SKM-1 (cell line): Measurements from ENCODE around the gene CPPED1.
A peak's percentile ranks its signal among the peaks of the same experiment; 100 is the strongest.
"Not testable (repeated sequence)": the region's sequence is repeated elsewhere in the genome, so short reads cannot be mapped to it uniquely, and the experiment has no call there.

ENCODE experiments used
- DNase-seq: peaks from one replicate; lab custom pipeline; 2025; ENCODE audit not compliant: unreplicated experiment; lab: John Stamatoyannopoulos, UW

Gene CPPED1

DNA sequence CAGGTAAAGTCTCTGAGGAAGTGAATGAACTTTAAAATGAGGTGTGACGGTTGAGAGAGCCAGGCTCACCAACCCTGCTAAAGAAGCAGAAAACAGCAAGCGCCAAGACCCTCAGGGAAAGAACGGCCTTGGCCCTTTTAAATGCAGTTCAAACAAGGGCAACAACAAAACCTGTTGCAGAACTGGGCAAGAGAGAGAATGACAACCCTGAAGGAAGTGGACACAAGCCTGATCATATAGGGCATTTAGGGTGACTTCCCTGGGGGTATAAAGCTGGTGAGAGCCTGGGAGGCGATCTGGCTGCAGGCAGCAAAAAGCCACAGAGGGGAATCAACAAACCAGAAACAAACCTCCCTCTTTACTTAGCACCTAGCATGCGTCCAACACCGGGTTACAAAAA lies 1.0 kb downstream of the CPPED1 start:
- DNase-seq = no peak

DNA sequence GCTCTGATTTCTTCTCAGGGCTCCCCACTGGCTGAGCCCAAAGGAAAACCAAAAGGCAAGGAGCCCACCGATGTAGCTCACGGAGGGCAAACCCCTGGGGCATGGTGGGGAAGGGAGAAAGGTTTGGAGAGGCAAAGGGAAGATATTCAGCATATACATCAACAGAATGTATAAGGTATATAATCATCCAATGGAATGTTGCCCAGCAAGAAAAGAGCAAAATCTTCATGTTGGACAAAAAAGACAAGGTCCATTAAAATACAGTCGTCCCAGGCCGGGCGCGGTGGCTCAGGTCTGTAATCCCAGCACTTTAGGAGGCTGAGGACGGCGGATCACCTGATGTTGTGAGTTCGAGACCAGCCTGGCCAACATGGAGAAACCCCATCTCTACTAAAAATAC lies 1.6 kb downstream of the CPPED1 start:
- DNase-seq = no peak

DNA sequence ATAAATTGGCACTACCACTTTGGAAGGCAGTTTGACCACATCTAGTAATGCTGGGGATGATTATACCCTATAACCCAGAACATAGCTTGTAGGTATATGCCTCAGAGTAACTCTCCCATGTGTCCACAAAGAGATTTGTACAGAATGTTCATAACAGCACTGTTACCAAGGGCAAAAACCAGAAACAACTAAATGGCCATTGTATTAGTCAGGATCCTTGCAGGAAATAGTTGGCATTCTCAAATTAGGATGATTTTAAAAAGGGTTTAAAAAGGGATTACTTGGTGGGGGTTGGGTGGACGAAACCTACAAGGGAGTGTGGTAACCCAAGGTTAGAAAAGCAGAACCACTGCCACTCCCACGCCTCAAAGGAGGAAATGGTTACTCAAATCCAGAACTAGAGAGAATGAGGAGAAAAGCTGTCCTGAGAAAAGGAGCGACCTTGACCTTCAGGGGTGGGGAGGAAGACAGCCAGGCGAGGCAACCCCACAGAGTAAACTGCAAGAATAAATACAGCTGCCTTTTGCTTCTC lies 2.1 kb downstream of the CPPED1 start:
- DNase-seq = peak; percentile 87

DNA sequence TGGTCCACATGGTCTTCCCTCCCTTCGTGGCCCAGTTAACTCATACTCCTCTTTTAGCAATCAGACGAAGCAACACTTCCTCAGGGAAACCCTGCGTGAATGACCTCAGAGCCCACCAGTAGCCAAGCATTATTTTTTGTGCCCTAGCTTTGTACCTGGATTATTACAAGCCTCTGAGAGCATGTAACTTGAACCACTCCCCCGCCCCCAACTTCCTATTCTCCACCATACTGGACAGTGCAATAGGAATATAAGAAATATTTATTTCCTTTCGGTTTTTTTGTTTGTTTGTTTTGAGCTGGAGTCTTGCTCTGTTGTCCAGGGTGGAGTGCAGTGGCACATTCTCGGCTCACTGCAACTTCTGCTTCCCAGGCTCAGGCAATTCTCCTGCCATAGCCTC lies 2.9 kb downstream of the CPPED1 start:
- no peak for DNase-seq

DNA sequence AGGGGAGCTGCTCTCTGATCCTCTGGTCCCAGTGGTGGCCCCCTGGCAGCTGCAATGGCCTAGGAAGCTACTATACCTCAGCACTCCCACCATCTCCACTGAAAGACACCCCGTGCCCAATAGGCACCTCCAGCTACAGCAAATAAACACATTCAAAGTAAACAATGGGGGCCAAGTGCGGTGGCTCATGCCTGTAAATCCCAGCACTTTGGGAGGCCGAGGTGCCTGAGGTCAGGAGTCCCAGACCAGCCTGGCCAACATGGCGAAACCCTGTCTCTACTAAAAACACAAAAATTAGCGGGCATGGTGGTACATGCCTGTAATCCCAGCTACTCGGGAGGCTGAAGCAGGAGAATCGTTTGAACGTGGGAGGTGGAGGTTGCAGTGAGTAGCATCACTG lies 3.7 kb downstream of the CPPED1 start:
- not testable (repeated sequence) for DNase-seq

DNA sequence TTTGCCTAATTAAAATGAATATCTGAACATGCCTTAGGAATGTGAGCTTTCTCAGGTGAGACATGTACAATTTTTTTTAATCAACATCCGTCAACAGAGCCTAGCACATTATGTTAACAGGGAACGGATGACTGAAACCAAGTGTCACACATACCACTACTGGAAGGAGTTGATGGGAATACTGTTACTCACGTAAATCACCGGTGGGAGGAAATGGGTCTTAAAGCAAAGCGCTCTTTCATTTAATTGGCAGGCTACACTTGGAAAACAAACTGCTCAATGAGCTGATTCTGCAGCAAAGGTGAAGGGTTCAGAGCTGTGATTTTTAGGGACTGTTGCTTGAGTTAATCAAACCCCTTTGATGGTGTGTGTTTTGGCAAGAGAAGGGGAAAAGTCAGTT lies 4.8 kb downstream of the CPPED1 start:
- no peak for DNase-seq

DNA sequence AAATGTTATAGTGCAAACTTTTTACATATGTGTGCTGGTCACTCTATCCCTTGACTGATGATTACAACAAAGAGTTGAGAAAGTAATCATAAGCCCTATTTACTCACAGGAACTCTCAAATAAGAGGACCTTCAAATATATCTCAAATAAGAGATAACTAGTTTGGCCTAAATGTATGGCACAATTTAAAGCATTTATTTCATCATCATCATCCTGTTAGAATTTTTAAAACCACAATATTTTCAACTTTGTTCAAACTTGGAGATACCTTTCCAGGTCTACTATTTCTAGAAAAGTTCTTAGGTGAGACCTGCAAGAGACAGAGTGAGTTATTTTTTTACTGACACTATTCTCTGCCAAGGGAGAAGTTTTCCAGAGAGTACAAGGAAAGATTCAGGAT lies 5.5 kb downstream of the CPPED1 start:
- no peak for DNase-seq

DNA sequence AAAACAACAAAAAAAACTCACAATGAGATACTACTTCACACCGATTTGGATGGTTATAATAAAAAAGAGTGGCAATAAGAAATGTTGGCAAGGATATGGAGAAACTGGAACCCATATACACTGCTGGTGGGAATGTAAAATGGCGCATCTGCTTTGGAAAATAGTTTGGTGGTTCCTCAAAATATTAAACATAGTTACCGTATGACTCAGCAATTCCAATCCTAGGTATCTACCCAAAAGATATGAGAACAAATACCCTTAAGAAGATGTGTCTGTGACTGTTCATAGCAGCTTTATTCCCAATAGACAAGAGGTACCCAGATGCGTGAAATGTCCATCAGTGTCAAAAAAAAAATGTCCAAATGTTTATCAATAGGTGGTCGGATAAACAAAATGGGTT lies 7.2 kb downstream of the CPPED1 start:
- no peak for DNase-seq

DNA sequence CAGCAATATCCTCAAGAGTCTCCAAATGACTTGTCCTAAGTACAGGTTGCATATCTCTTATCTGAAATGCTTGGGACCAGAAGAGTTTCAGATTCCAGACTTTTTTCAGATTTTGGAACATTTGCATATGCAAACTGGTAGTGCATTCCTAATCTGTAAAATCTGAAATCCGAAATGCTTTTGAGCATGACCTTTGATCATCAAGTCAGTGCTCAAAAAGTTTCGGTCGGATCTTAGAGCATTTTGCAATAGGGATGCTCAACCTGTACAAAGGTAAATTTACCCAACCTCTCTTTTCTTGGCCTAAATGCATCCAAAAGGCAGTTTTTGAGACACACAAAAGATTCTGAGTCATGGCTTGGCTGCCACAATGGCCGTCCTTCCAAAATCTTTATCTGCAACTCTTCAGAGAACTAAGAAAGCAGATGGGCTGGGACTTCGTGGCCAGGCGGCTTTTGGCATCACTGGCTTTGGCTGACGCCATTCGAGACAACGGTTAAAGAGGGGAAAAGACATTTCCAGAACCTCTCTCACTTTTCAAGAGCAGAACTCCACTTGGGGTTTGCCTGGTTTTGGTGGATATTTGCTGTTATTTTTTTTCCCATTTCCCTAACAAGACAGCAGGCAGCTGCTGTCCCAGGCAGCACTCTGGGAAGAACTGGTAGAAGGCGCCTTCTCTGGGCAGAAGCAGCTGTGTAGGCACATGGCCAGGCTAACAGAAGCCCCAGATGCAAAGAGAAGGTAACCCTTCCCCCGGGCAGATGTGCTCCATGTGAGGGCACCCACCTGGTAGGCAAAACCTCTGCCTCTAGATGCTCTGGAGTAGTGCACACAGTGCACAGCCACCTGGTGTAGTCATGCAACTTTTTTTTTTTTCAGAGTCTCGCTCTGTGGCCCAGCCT lies 8.9 kb downstream of the CPPED1 start:
- DNase-seq = no peak

DNA sequence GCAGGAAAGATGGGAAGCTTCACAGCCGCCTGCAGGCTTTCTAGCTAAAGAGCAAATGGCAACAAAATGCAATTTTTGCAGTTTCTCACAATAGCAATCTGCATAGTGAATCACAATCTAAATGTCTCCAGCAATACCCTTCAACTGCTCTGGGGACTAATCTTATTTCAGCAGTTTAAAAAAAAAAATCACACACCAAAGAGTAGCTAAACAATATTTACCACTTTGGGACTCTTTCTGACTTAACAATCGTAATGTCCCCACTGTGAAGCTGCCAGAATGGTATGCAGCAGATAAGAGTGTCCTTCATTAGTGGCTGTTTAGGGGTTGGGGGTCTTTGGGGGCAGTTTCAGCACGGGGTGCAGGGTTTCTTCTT lies 9.8 kb downstream of the CPPED1 start:
- no peak for DNase-seq

DNA sequence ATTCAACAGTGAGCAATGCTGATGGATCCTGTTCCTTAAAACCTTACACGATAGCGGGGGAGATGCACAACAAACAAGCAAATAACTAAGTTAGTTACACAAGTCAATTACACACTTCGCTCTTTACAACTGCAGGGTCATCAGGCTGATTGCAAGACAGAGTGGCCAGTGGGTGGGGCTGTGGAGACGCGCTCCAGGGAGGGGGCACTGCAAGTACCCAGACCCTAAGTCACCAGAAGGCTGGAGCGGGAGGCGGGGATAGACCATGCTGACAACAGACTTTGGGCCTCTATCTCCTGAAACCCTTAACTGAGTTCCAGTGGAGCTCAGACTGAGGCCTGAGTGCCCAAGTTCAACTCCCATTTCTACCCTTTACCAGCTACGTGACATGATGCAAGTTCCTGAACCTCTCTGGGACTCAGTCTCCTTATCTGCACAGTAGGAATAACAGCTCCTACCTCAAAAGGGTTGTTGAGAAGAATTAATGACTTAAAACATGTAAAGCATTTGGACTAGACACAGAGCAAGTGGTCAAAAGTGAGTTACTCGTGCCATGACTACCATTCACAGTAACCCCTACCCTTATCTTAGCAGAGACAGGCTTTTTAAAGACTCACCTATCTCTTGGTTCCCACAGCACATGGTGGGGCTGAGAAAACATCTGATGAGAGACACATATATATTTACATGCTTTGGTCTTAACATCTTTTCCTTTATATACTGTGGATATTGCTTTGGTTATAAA lies 10.4 kb downstream of the CPPED1 start:
- no peak for DNase-seq

DNA sequence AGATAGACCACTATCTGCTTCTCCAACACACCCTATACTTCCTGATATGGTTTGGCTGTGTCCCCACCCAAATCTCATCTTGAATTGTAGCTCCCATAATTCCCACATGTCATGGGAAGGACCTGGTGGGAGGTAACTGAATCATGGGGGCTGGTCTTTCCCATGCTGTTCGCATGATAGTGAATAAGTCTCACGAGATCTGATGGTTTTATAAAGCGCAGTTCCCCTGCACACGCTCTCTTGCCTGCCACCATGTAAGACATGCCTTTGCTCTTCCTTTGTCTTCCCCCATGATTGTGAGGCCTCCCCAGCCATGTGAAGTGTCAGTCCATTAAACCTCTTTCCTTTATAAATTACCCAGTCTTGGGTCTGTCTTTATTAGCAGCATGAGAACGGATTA lies 11.2 kb downstream of the CPPED1 start:
- not testable (repeated sequence) for DNase-seq

DNA sequence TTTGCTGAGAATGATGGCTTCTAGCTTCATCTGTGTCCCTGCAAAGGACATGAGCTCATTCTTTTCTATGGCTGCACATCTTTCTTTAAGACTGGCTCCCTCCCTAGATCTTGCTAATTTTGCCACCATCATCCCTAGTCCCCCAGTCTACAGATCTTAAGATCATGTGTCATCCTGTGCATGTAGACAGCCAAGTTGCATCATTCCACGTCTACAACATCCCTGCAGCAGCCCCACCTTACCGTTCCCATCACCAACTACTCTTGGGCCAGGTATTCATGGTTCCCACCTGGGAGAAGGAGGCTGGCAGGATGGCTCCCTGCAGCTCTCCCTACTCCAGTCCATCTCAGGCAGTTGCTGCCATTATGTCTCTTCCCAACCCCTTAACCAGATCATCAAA lies 12.3 kb downstream of the CPPED1 start:
- no peak for DNase-seq

DNA sequence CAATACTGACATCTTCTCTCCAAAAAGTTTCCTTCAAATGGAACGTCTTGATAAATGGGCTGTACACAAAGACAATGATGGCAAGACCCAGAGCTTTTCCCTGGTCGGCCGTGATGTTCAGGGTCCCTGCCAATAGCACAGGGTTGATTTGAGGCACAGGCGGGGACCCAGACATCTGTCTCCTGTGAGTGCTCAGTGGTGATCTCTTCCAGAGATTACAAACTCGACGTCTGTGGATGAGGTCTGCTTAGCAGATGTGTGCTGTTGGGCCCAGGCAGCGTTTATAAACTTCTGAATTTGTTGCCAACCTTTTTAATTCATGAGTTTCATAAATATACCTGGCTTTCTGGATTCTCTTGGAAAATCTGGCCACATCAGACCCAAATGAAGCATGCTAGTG lies 14.9 kb downstream of the CPPED1 start:
- DNase-seq = no peak

DNA sequence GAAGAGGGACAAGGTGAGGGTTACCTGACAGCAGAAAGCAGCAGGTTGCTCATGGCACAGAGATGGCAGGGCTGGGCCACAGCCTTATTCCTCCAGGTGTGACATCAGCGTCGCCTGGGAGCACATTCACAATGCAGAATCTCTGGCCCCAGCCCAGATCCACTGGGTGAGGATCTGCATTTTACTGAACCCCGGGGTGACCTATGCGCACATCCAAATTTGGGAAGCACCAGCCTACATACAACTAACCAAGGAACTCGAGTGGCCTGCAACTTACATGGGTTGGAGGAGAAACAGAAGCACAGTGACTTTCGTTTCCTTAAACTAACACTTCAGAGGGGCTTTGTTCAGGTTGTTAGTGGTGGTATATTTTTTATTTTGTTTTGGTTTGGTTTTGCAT lies 17.6 kb downstream of the CPPED1 start:
- DNase-seq = no peak

DNA sequence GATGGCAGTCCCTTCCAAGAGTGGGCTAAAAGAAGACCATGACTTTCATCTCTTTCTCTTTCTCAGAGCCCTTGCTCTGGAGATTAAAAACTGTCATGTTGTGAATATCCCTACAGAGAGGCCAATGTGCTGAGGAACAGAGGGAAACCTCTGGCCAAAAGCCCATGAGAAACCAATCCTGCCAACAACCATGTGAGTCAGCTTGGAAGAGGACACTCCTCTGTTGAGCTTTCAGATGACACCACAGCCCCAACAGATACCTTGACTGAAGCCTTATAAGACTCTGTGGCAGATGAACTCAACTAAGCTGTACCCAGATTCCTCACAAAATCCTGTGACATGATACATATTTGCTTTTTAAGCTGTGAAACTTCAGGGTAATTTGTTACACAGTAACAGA lies 19.6 kb downstream of the CPPED1 start:
- no peak for DNase-seq

DNA sequence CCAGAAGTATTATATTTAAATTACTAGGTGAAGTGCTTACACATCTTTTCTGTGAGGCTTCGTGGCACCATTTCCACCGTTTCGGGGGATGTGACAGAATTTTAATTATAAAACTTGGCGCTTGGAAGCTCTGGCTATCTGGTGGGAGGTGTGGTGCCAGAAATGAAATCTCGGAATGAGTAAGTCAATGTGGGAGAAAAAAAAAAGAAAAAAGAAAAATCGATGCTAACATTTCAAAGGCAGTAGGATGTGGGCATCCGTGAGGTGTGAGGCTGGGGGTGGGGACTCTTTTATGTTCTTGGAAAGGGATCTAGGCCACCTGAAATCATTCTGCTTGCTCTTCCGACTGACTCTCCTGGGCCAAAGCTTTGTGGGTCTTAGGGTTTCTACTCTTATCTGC lies 21.9 kb downstream of the CPPED1 start:
- DNase-seq = no peak

DNA sequence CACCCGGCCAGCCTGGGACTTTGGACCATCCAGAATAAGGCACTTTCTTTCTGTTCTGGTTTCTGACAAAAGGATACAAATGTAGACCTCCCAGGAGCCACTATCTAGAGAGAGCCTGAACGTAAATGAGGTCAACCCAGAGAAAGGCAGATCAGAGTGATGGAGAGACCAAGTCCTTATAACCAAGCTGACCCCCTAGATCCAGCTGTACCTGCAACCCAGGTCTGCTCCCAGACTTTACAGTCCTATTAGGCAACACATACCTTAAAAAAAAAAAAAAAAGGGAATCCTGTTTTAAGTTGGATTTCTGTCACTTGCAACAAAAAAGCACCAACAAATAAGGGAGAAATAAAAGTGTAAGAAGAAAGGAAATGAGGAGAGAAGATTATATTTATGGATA lies 23.2 kb downstream of the CPPED1 start:
- no peak for DNase-seq

DNA sequence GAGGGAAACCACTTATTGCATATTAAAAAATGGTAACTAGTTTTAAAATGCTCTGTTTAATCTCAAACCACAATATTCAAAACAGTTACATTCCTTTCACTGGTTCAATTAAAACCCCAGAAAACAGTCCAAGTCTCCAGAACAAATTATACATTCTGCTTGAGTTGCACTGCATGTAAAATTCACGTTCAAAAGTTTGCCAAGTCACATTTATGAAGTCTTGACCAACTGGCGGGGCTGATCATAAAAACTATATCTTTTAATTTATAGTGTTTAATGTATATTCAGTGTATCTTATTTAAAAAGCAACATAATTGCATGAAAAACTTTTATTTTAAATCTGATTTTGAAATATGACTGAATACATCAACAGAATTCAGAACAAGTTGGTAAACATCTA lies 25.0 kb downstream of the CPPED1 start:
- DNase-seq = no peak

DNA sequence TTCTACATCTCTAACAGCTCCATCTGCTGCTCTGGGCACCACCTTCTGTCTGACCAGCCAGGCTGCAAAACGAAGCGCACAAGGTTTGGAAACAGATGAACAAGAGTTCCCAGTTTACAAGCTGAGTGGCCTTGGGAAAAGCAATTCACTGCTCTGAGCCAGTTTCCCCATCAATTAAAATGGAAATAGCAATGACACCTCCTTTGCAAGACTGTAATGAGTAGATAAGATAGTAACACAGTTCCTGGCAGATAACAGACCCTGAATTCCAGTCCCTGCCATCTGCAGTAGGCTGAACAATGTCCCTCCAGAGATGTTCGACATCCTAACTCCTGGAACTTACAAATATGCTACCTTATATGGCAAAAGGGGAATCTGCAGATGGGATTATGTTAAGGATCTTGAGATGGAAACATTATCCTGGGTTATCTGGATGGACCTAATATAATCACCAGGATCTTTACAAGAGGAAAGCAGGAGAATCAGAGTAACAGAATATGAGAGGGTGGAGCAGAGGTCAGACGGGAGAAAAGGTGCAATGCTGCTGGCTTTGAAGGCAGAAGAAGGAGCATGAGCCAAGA lies 27.9 kb downstream of the CPPED1 start:
- DNase-seq = no peak

DNA sequence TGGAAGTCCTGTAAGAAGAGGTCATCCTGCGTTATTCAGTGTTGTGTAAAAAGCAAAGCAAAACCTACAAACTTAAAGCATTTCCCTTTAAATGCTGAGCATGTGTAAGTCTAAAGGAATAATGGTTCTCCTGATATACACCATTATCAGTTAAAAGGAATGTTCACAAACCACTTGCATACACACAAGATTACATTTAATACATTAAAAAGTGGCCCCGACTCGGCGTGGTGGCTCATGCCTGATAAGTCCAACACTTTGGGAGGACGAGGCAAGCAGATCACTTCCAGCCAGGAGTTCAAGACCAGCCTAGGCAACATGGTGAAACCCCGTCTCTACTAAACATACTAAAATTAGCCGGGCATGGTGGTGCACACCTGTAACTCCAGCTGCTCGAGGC lies 30.5 kb downstream of the CPPED1 start:
- DNase-seq = no peak

DNA sequence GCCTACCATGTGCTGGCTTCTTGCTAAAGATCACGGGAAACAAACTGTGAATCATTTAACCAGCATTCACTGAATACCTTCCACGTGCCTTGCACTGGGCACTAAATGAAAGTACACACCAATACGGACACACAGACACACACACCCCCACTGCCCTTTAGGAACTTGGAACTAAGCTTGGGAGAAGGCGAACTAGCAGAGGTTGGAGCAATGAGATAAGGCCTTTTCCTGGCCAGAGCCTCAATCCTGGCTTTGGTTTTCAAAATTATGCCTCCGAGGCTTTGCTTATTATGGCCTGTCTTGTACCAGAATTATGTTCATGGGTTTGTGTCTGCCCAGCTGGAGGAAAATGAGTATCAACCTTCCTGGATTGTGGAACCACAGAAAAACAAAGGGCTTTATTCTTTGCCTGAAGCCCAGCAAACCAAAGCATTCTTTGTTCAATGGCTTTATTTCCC lies 32.3 kb downstream of the CPPED1 start:
- no peak for DNase-seq
